ENCODE measurements around the gene FOXE1.

DNA sequence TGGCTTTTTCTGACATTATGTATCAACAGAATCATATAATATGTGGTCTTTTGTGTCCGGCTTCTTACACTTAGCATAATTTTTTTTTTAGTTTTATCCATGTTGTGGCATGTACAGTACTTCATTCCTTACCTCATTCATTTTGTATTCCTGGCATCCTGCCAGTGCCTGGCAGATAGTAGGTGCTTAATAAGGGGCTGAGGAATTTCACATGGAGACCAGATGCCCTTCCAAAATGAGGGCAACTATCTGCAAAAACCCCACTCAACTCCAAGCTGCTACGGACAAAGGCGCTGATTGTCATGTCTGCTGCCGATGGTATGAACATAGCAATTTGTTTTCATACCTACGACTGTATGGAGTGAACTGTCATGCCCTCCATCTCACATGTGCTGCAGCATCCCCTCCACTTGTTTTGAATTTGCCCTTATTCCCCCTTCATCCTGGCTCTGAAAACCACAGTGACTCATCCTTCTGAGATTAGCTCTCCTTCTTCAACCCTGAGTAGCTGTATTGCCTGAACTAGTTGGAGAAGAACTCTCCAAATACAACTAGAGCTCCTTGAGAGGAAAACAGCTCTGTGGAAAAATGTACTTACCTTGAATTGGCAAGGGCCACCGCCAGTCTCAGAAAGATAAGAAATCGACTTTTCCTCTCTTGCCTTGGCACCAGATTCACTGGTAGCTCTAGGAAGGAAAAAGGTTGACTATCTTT, 41.3 kb upstream of the FOXE1 start:
- TF ChIP-seq, protein P1, sequence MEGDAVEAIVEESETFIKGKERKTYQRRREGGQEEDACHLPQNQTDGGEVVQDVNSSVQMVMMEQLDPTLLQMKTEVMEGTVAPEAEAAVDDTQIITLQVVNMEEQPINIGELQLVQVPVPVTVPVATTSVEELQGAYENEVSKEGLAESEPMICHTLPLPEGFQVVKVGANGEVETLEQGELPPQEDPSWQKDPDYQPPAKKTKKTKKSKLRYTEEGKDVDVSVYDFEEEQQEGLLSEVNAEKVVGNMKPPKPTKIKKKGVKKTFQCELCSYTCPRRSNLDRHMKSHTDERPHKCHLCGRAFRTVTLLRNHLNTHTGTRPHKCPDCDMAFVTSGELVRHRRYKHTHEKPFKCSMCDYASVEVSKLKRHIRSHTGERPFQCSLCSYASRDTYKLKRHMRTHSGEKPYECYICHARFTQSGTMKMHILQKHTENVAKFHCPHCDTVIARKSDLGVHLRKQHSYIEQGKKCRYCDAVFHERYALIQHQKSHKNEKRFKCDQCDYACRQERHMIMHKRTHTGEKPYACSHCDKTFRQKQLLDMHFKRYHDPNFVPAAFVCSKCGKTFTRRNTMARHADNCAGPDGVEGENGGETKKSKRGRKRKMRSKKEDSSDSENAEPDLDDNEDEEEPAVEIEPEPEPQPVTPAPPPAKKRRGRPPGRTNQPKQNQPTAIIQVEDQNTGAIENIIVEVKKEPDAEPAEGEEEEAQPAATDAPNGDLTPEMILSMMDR (IDR thresholded peaks at IDR 0.05; ENCODE audit: insufficient read depth, low read depth, low read length) = no peak
- no peak for TF ChIP-seq EZH2 (IDR thresholded peaks at IDR 0.05; ENCODE audit: insufficient read depth, low read length)
